HG03460 (cell line): ENCODE data around the gene CSF2.

Experiments used
- ATAC-seq: cut with Tn5 transposase; IDR thresholded peaks from one replicate; pipeline ENCODE4 v1.9.1; 2021; ENCODE audit not compliant: unreplicated experiment

The CSF2 gene

GRCh38 chr5:132086277-132086794 is 12.7 kb downstream of the CSF2 start:
- no peak for ATAC-seq

DNA sequence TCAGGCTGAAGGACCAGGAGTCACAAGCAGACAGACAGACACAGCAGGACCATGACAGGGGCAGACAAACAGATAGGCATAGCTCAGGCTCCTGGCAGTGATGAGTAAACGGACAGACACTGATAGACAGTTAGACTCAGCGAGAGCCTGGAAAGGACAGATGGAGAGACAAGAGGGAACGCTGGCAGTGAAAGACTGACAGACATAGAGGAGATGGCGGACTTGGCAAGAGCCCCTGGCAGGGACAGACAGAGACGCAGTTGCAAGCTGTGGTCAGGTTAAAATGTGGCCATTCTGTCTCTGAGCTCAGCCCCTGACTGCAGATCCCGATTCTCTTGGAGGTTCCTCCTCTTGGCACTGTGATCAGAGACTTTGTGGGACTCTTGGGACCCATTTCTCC is 13.6 kb downstream of the CSF2 start:
- ATAC-seq: no peak

GRCh38 chr5:132087661-132088060 is 14.1 kb downstream of the CSF2 start:
- ATAC-seq: no peak

DNA sequence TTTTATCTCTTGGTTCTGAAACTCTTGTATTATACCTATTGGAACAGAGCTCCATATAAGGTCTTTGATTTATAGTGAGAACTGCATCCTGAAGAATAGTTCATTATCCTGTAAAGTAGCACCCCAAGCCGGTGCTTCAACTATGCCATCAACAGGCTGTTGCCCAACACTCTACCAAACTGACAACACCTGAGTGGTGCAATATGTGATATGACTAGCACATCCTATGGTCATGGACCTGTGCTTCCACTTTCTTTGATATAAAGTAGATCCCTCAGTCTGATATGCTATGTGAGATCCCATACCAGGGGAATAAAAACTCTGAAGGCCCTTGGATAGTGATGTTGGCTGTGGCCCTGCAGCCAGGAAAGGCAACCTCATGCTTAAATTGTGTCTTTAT is 15.8 kb downstream of the CSF2 start:
- ATAC-seq: no peak

DNA sequence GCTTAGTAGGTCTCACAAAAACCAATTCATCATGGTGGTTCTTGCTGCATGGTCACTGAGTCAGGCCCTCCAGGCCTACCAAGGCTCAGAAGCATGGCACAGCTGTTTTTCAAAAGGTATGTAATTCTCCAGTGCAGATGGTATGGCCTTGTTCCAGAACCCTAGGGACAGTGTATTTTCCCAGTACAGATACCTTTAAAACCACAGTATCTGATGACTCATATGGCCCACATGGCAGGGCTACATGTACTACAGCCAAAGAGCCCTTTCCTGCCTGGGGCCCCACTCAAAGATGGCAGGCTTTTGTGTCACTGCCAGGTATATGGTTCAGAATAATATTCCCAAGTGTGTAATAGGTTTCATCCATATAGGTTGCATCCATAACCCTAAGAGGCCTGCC is 16.5 kb downstream of the CSF2 start:
- ATAC-seq: no peak

GRCh38 chr5:132093271-132093670 is 19.7 kb downstream of the CSF2 start:
- no peak for ATAC-seq

- ATAC-seq: no peak
These were observed 20.9 kb downstream of the CSF2 start for GRCh38 chr5:132094393-132095076.

- ATAC-seq: no peak
These were observed 21.5 kb downstream of the CSF2 start for GRCh38 chr5:132095077-132095410.

DNA sequence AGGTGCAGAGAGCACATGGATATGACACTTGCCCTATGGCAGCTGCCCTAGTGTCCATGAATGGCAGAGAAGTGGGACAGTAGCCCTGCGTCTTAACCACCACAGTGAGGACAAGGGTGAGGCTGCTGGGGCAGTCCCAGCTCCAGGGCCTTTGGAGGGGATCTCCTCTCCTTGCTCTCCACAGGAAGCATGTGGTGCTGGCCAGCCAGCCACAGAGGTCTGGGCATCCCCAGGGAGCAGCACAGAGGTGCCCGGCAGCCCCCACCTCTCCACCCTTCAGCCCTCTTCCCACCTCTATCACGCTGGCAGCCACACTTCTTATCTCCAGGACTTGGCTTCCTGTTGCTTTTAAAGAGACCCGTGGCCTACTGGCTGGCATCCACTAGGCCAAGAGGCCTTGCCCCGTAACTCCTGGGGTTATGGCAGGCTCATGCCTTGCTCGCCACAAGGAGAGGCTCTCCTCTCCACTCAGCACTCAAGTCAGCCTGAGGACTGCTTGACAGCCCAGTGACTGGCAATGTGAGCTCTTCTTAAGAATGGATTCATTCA is 21.9 kb downstream of the CSF2 start:
- ATAC-seq: no peak

DNA sequence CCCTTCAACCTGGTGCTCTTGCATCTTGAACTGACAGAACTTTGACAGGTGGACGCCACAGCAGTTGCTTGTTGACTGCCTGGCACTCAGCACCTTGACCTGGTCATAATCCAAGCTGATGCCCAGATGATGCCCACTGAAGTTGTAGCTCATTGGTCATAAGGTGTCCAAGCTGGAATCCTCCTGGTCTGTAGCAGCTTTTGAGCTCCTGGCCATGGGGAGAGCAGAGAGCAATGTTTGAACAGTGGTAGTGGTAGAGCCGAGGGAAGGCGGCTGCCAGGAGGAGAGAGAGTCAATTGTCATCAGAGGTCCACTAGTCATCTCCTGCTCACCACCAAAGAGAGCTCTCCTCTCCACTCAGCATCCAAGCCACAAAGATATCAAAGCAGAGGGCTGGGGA is 23.3 kb downstream of the CSF2 start:
- no peak for ATAC-seq

GRCh38 chr5:132098151-132098594 is 24.6 kb downstream of the CSF2 start:
- ATAC-seq: no peak

DNA sequence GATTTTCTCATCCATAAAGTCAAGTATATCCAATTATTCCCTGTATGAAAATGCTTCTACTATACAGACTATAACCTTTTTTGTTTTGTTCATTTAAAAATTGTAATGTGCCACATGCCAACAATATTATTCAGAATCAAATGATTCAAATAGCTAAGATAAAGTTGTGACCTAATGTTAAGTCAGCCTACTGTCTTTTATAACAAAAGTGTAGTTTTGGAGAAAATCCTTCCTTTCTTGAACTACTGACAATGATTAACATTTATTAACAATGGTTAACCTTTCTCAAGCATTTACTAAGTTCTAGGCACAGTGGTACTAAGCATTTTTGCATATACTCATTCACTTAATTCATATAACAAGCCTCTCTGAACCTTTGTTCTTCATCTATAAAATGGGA is 25.0 kb downstream of the CSF2 start:
- no peak for ATAC-seq

GRCh38 chr5:132099076-132099748 is 25.6 kb downstream of the CSF2 start:
- peak; percentile 37 for ATAC-seq

DNA sequence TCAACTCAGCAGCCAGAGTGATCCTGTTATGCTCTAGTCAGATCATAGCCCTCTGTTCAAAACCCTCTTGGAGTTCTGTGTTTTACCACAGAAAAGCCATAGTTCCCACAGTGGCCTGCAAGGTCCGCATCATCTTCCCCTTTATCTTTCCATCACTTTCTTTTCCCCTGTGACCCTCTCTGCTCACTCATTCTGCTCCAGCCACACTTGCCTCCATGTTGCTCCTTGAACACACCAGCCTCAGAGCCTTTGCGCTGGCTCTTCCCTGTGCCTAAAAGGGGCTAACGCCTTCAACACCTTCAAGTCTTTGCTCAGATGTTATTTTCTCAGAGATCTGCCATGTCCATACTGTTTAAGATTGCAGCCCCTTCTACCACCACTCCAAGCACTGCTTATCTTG is 26.3 kb downstream of the CSF2 start:
- no peak for ATAC-seq

- peak; percentile 32 for ATAC-seq
These were observed 27.2 kb downstream of the CSF2 start for GRCh38 chr5:132100672-132101261.

GRCh38 chr5:132101385-132101880 is 27.8 kb downstream of the CSF2 start:
- ATAC-seq: no peak

DNA sequence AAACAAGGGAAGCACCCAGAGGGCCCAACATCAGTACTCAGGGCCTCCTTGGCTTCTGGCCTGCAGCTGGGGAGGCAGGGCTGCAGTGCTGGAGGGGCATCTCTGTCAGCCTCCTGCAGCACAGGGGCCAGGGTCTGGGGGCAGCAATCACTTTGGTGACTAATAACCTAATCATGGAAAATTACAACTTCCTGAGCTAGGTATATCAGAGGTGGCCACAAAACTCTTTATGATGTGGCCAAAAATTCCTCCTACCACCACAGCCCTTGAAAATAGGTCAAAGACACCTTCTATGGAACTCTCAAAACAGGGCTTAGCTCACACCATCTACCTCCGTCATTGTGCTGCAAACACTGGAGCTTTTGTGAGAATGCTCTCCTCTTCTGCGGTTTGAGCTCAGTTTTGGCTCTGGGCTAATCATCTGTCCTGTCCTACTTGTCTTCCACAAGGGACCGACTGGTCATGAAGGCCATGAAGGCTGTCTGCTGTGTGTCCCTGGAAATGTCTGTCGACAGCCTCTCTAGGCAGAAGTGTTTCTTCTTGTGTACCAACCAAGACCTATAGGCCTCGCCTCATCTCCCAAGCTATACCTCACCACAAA is 28.6 kb downstream of the CSF2 start:
- no peak for ATAC-seq

DNA sequence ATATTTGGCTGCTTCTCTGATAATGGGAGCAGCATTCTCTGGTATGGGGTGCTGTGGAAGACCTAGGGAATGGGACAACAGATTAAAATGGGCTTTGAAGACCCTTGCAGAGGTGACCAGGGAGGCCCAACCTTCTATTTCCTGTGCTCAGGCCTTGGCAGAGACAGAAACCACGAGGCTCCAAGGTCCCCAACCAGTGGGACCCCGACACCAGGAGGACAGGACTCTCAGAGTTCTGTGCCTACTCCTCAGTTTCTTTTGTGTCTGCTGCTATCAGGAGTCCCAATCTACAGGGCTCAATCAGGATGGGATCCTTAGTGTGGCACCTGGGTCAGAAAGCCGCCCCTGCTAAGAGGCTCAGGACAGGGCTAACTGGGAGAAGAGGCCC is 29.3 kb downstream of the CSF2 start:
- ATAC-seq: no peak

DNA sequence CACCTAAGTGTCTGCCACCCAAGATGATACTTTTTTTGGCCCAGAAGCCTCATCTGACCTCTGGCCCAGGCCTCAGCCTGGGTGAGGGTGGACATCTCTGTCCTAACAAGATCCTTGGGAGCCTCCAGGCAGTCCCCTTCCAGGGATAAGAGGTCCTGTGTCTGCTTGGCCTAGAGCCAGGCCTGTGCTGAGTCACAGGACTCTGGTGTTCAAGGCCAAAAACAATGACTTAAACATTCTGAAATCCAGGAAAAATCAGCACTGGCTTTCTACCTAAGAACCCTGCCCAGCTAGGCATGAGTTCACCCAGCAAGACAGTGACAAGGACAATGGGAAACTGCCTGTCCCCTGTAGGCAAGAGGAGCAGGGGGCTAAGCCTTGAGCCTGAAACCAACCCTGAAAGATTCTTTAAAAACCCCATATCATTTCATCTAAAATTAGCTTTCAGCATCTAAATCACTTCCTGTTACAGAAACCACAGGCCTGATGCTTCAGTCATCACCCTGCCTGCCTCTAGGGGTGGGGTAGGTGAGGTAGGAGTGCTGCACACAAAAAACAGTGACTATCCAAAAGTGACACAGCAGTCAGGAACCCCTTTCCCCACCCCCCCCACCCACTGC is 29.9 kb downstream of the CSF2 start:
- ATAC-seq: peak; percentile 64

DNA sequence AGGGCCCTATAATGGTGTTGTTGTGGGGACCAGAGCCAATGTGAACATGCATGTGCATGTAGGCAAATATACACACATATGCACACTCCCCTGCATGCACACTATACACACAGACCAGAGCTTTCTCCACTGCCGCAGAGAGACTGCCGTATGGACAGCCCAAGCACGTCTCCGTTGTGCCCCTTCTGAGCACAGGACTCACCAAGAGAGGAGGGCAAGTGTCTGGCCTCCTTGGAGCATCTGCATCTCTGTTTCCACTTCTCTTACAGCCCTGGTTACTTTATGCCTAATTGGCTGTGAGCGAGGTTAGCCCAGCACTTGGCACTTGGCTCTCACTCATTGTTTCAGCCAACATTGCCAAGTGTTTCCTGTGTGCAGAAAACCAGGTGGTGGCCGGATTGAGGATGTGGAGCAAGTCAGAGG is 30.4 kb downstream of the CSF2 start:
- ATAC-seq: peak; percentile 19

DNA sequence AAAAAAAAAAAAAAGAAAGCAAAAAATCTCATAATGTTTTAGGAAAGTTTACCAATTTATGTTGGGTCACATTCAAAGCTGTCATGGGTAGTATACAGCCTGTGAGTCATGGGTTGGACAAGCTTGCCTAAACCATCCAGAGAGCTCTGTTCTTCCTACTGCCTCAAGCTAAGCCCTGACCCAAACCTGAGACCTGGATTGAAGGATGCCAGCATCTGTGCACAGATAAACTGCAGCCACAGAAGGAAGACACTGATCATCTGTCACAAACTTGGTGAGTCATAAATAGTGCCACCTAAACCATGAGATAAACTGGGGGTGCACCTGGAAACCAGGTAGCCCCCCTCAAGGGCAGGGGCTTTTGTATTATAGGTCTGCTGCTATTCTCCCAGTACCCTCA is 31.0 kb downstream of the CSF2 start:
- ATAC-seq: no peak
